ENCODE results near the gene RNF31. TPM values are rescaled to one million over a fixed set of nuclear protein-coding genes. Genes with fewer than 3 reads are reported as not detected.

The RNF31 gene
- polyA plus RNA-seq, 1 of the 3 experiments (the other 2 are of a cell fraction): 19.2 TPM

GRCh38 chr14:24195186-24196070 is 48.1 kb downstream of the RNF31 start, which contains the start of gene TM9SF1:
Gene TM9SF1, minus strand, starts transcription at chr14:24195441. Its CDS starts 422 bp downstream, at chr14:24195019.
- H3K9me2 ChIP-seq: no peaks in the 10 kb centered on the region
- H3K4me1 ChIP-seq (ENCODE audit: control insufficient read depth in 1 of 2, insufficient read depth in 2 of 2, low read depth in 1 of 2, low read length in 1 of 2): peaks cover 11% of the 10 kb centered on the region in 2 experiments; a peak in 2 of 4 replicates
- peak within 1 kb of the TSS; percentile 87 for H2AFZ ChIP-seq (ENCODE audit: low read depth)
- POLR2A ChIA-PET: interaction anchor here (0.9 to 2.4 kb wide), 15 partner anchors 10 to 101 kb away, joined by 3 to 15 read pairs (median 6); partner anchors contain the start of genes CHMP4A, DCAF11, MDP1 and NRL
- CTCF ChIA-PET: interaction anchor here (0.8 to 1.9 kb wide), 9 partner anchors 9 to 113 kb away, joined by 3 to 8 read pairs (median 4); partner anchors contain the start of genes CHMP4A, CIDEB, IRF9 and MDP1
- peak within 1 kb of the TSS; percentile 88 to 89 for H3K27ac ChIP-seq (ENCODE audit: low read depth in 2 of 2, low read length in 1 of 2)
- DNase-seq: peak; percentile 94
- peak within 1 kb of the TSS; percentile 97 for H3K4me2 ChIP-seq
- H3K9ac ChIP-seq: peak within 1 kb of the TSS; percentile 97
- H3K79me2 ChIP-seq (ENCODE audit: insufficient read depth): peaks cover 84% of the 10 kb centered on the region
- 1% methylated on average over 37 of the region's 89 CpGs for WGBS (ENCODE audit: low lambda C conversion rate)
- no peaks in the 10 kb centered on the region for H3K9me3 ChIP-seq
- no peaks in the 10 kb centered on the region for H3F3A ChIP-seq (replicated peaks; ENCODE audit: insufficient read depth)
- no peaks in the 10 kb centered on the region for H4K20me1 ChIP-seq (ENCODE audit: insufficient read depth)
- H3K4me3 ChIP-seq (ENCODE audit: low read depth in 2 of 2, low read length in 1 of 2): peak within 1 kb of the TSS; percentile 84 to 85
- peaks cover 15 to 31% of the 10 kb centered on the region in 2 experiments for H3K36me3 ChIP-seq (replicated peaks in 1 of 2; ENCODE audit: control insufficient read depth in 1 of 2, insufficient read depth in 2 of 2, low read length in 1 of 2)
- H3K27me3 ChIP-seq (ENCODE audit: insufficient read depth): no peaks in the 10 kb centered on the region
- peak; percentile 40; the same call in 1 of the 2 replicates for TF ChIP-seq MXI1 (IDR thresholded peaks at IDR 0.05; ENCODE audit: low read depth, low read length)
- peak; percentile 54; the same call in 1 of the 2 replicates for TF ChIP-seq TAF1 (IDR thresholded peaks at IDR 0.05; ENCODE audit: borderline replicate concordance, low read depth, low read length)
- no peak for TF ChIP-seq NFIC (IDR thresholded peaks at IDR 0.05; ENCODE audit: borderline replicate concordance)
- TF ChIP-seq FOXJ3 (CRISPR knock-in tag; IDR thresholded peaks at IDR 0.05): no peak; the same call in 1 of the 2 replicates
- no peak for TF ChIP-seq FOXM1 (IDR thresholded peaks at IDR 0.05; ENCODE audit: low read depth)
- TF ChIP-seq ELF1 (IDR thresholded peaks at IDR 0.05): peak; percentile 100
- no peak for TF ChIP-seq MEF2A (IDR thresholded peaks at IDR 0.05; ENCODE audit: borderline replicate concordance, low read depth)
- TF ChIP-seq GATA2 (CRISPR knock-in tag; IDR thresholded peaks at IDR 0.05): no peak
- peak; percentile 78 for TF ChIP-seq POLR2AphosphoS5 (IDR thresholded peaks at IDR 0.05; ENCODE audit: low read depth, low read length)
- peak; percentile 86 for TF ChIP-seq GABPA (IDR thresholded peaks at IDR 0.05; ENCODE audit: low read depth)
- no peak; the same call in 1 of the 2 replicates for TF ChIP-seq JUND (IDR thresholded peaks at IDR 0.05)
- TF ChIP-seq, protein P1, sequence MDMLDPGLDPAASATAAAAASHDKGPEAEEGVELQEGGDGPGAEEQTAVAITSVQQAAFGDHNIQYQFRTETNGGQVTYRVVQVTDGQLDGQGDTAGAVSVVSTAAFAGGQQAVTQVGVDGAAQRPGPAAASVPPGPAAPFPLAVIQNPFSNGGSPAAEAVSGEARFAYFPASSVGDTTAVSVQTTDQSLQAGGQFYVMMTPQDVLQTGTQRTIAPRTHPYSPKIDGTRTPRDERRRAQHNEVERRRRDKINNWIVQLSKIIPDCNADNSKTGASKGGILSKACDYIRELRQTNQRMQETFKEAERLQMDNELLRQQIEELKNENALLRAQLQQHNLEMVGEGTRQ (IDR thresholded peaks at IDR 0.05; ENCODE audit: borderline replicate concordance, low read depth, low read length): no peak
- TF ChIP-seq RCOR1 (IDR thresholded peaks at IDR 0.05; ENCODE audit: low read length): no peak
- peak in 1 of 2 experiments; percentile 7; a peak in 1 of 4 replicates for TF ChIP-seq EP300 (IDR thresholded peaks at IDR 0.05; ENCODE audit: borderline replicate concordance in 1 of 2, low read depth in 1 of 2, low read length in 1 of 2)
- TF ChIP-seq TCF12 (IDR thresholded peaks at IDR 0.05): peak; percentile 27; the same call in 1 of the 2 replicates
- TF ChIP-seq, protein P2, sequence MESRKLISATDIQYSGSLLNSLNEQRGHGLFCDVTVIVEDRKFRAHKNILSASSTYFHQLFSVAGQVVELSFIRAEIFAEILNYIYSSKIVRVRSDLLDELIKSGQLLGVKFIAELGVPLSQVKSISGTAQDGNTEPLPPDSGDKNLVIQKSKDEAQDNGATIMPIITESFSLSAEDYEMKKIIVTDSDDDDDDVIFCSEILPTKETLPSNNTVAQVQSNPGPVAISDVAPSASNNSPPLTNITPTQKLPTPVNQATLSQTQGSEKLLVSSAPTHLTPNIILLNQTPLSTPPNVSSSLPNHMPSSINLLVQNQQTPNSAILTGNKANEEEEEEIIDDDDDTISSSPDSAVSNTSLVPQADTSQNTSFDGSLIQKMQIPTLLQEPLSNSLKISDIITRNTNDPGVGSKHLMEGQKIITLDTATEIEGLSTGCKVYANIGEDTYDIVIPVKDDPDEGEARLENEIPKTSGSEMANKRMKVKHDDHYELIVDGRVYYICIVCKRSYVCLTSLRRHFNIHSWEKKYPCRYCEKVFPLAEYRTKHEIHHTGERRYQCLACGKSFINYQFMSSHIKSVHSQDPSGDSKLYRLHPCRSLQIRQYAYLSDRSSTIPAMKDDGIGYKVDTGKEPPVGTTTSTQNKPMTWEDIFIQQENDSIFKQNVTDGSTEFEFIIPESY (IDR thresholded peaks at IDR 0.05; ENCODE audit: borderline replicate concordance, low read depth): no peak
- TF ChIP-seq CTCF (IDR thresholded peaks at IDR 0.05): no peak
- TF ChIP-seq RFX5 (IDR thresholded peaks at IDR 0.05; ENCODE audit: low read length): no peak
- no peak for TF ChIP-seq FOSL2 (IDR thresholded peaks at IDR 0.05; ENCODE audit: borderline replicate concordance, low read depth)
- TF ChIP-seq RAD21 (IDR thresholded peaks at IDR 0.05; ENCODE audit: low read length): no peak
- TF ChIP-seq, protein P3, sequence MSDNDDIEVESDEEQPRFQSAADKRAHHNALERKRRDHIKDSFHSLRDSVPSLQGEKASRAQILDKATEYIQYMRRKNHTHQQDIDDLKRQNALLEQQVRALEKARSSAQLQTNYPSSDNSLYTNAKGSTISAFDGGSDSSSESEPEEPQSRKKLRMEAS (IDR thresholded peaks at IDR 0.05; ENCODE audit: low read depth): peak; percentile 83
- TF ChIP-seq YY1 (IDR thresholded peaks at IDR 0.05; ENCODE audit: low read depth): 0 out of 2 replicates have a peak, but pooled peaks have one; percentile 53
- TF ChIP-seq SMC3 (IDR thresholded peaks at IDR 0.05; ENCODE audit: low read depth, low read length): no peak
- TF ChIP-seq USF1 (IDR thresholded peaks at IDR 0.05; ENCODE audit: borderline replicate concordance, low read depth): peak; percentile 33; the same call in 1 of the 2 replicates
- no peak for TF ChIP-seq TEAD4 (IDR thresholded peaks at IDR 0.05; ENCODE audit: borderline replicate concordance, insufficient read depth)
- no peak for TF ChIP-seq IRF3 (IDR thresholded peaks at IDR 0.05; ENCODE audit: low read depth, low read length)

Data from SK-N-SH (cell line).